HG03060 (cell line): ENCODE measurements around the gene ORAI2.
"Not testable (repeated sequence)": the region's sequence is repeated elsewhere in the genome, so short reads cannot be mapped to it uniquely, and the experiment has no call there.

Experiments used
- ATAC-seq: cut with Tn5 transposase; IDR thresholded peaks from one replicate; pipeline ENCODE4 v1.9.1; 2021; ENCODE audit warnings: low read depth, moderate number of reproducible peaks; ENCODE audit not compliant: unreplicated experiment

Gene ORAI2

DNA sequence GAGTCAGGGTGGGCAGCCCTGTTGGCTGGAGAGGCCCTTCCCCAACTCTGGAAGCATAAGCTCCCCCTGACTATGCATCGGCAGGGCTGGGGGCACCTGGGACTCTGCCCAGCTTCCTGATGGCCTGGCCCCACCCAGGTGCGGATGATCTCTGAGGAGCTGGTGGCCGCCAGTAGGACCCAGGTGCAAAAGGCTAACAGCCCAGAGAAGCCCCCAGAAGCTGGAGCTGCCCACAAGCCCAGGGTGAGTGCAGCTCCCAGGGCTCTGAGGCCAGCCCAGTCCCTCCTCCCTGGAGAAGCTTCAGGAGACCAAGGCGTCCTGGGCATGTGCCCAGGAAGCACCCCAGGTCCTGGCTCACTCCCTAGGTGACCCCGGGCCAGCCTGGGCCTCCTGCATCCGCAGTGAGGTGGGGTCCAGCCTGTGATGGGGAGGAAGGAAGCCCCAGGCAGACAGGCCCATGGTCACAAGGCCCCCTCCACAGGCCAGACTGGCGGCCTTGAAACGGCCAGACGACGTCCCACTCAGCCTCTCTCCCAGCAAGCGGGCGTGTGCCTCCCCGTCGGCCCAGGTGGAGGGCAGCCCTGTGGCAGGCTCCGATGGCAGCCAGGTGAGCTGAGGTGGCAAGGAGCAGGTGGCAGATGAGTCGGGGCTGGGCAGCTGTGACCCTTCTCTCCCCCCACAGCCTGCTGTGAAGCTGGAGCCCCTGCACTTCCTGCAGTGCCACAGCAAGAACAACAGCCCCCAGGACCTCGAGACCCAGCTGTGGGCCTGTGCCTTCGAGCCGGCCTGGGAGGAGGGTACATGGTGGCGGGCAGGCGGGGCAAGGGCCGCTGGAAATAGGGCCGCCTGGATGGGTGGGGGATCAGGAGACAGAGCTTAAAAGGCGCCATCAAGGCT is 34.5 kb downstream of the ORAI2 start:
- no peak for ATAC-seq

DNA sequence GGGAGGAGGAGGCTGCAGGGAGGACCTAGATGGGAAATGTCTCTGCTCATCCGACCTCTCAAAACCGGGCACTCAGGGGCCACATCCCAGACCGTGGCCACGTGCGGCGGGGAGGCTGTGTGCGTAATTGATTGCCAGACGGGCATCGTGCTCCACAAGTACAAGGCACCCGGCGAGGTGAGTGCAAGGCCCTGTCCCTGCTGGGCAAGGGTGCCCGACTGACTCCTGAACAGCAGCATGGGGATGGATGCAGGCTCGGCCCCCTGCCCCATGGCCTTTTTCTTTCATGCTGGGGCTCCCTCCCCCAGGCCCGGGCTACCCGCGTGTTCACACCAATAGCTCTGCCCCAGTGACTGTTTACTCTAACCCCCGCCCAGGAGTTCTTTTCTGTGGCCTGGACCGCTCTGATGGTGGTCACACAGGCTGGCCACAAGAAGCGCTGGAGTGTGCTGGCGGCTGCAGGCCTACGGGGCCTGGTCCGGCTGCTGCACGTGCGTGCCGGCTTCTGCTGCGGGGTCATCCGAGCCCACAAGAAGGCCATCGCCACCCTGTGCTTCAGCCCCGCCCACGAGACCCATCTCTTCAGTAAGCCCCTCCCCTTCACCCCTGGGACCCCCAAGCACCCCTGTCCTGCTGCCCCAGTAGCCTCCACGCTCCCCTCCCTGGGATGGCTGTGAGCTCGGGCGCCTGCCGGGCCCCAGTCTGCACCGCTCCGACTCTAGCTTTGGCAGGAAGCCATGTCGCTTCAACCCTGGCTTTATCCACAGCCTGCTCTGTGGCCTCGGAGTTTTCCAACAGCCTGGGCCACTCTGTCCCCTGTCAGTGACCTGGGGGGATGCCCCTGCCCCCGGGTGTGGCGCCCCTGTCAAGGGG is 35.3 kb downstream of the ORAI2 start:
- no peak for ATAC-seq

DNA sequence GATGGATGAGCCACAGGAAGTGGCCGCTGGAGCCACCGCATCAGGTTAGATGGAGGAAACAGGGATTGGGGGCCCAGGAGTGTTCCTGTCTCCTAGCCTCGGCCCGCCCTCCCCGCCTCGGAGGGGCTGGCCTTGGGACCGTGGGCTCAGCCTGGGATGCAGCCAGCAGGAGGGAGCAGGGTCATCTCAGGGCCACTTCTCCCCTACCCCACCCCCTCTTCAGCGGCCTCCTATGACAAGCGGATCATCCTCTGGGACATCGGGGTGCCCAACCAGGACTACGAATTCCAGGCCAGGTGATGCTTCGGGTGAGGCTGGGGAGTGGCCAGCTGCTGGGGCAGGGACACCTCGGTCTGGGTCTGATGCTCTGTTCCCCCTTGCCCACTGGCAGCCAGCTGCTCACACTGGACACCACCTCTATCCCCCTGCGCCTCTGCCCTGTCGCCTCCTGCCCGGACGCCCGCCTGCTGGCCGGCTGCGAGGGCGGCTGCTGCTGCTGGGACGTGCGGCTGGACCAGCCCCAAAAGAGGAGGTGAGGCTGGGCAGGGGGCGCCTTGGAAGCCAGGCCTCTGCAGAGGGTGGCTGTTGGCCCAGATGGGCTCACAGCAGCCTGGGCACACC is 36.1 kb downstream of the ORAI2 start:
- no peak for ATAC-seq

DNA sequence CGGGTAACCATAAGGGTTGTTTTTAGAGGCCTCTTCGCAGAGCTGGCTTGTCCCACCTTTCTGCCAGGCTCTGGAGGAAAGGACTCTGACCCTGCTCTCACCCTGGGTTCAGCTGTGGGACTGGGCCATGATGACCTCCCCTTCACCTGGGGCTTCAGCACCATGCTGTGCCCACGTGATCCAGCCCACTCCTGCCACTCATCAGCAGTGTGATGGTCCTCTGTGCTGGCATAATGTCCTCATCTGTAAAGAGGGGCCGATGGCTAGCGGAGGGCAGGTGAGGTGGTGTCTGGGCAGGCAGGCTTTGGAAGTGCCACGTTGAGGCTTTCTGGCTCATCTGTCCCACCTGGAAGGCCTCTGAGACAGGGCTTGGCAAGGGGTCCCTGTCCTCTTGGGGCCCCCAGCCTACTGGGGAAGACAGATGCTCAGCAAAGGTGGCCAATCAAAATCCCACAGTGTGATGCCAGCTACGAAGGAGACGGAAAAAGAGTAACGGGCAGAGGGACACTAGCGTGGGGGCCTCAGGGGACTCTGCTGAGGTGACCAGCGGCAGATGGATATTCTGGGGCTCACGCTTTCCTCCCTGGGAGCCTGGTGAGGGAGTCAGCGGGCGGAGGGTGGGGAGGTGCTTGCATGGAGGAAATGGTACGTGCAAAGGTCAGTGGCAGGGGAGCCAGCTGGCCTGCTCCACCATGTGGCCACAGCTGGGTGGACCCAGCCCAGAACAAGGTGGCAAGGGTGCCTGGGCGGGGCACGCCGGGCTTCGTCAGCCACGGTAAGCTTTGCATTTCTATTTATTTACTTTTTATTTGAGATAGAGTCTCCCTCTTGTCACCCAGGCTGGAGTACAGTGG is 36.8 kb downstream of the ORAI2 start:
- ATAC-seq, result no peak

DNA sequence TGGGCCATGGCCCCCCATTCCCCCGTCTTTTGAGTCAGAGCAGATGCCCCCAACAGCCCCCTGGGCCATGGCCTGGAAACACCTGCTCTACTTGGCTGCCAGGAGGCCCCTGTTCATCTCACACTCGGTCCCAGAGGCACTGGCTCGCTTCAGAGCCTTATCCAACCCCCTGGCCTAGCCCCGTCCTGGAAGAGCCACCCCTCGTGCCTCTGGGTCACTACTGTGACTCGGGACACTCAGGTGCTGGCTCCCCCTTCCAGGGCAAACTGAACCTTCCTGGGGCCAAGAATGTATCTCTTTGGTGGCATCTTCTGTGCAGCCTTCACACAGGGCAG is 38.4 kb downstream of the ORAI2 start:
- ATAC-seq, result no peak

DNA sequence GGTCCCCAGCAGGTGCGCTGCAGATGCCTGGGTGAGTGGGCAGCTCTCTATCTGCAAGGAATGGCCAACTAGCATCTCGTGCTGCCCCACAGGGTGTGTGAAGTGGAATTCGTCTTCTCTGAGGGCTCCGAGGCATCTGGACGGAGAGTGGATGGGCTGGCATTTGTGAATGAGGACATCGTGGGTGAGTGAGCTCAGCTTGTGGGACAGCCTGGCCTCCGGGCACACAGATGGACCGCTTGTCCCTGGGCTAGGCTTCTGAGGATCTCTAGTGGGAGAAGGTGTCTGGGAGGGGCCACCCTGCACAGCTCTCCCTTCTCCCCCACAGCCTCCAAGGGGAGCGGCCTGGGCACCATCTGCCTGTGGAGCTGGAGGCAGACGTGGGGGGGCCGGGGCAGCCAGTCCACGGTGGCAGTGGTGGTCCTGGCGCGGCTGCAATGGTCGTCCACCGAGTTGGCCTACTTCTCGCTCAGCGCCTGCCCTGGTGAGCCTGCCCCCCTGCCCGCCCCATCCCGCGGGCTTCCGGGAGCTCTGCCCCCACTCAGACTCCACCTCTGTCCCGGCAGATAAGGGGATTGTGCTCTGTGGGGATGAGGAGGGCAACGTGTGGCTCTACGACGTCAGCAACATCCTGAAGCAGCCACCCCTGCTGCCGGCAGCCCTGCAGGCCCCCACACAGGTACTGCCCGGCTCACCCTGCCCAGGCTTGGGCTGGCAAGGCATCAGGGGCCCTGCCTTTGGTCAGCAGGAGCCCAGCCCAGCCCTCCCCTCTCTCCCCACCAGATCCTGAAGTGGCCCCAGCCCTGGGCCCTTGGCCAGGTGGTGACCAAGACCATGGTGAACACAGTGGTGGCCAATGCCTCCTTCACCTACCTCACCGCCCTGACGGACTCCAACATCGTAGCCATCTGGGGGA is 39.0 kb downstream of the ORAI2 start:
- no peak for ATAC-seq

DNA sequence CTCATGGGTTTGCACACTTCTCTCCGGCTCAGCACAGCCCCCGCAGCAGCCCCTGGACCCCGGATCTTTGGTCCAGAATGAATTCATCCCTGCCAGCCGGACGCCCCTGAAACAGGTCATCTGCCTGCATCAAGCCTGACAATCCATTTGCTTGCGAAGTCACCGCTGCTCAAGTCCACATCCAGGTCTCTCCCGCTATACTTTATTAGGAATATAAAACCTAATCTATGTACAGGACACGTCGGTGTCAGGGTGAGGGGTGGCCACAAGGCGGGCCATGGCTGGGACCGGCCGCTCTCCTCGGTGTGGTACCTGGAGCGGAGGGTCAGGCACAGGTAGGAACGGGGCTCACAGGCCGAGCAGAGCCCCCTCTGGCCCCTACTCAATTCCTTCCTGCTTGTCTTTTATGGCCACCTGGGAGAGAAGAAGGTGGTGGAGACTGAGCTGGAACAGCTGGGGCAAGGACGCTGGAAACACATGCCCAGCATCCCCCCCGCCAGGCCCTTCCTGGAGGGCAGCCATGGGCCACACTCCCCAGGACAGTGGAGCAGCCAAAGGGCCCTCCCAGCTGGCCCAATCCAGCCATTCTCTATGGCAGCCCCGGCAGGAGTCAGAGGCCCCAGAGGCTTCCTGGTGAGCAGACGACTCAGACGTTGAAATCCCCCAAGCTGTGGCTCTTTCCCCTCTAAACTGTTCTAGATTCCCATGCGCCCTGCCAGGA is 40.1 kb downstream of the ORAI2 start:
- no peak for ATAC-seq

DNA sequence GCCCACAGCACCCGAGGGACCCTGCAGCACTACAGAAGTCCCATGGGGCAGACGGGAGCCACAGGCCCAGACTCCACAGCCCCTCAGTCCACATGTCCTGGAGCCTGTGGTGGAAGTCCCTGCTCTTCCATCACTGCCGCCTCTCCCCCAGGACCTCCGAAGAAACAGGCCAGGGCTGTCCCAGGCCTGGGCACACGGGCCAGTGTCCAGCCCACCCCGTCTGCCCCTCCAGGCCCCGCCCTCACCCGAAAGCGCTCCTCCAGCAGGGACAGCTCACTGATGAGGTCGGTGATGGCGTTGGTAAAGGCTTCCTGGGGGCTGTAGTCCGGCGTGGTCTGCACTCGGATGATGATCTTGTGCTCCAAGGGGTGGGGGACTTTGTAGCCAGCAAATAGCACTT is 40.7 kb downstream of the ORAI2 start:
- not testable (repeated sequence) for ATAC-seq

DNA sequence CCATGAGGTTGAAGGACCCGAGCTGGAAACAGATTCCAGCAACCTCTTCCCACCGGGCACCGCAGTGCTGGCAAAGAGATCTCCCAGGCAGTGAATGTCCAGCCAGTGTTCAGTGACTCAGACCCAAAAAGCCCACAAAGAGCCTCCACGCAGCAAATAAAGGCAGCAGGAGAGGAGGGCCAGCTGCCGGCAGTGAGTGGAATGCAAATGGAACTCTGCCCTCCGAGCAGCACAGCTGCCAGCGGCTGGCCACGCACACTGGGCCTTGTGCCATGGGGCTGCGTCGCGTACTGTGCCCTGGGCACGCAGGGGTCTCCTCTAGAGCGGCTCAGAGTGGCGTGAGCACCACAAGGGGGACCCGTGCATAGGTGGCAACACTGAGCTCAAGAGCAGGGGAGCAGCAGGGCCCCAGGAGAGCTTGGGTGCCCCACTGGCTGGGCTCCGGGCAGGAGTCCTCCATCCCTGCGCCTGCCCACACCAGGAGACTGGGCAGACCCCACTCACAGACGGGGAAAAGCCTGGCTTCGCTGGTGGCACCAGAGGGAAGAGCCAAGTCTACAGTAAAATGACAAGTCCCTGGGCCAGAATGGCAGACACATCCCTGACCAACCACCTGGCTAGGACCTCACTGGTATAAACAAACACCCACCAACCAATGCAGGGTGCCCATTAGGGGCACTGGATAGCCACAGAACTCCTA is 41.5 kb downstream of the ORAI2 start:
- ATAC-seq, result not testable (repeated sequence)

DNA sequence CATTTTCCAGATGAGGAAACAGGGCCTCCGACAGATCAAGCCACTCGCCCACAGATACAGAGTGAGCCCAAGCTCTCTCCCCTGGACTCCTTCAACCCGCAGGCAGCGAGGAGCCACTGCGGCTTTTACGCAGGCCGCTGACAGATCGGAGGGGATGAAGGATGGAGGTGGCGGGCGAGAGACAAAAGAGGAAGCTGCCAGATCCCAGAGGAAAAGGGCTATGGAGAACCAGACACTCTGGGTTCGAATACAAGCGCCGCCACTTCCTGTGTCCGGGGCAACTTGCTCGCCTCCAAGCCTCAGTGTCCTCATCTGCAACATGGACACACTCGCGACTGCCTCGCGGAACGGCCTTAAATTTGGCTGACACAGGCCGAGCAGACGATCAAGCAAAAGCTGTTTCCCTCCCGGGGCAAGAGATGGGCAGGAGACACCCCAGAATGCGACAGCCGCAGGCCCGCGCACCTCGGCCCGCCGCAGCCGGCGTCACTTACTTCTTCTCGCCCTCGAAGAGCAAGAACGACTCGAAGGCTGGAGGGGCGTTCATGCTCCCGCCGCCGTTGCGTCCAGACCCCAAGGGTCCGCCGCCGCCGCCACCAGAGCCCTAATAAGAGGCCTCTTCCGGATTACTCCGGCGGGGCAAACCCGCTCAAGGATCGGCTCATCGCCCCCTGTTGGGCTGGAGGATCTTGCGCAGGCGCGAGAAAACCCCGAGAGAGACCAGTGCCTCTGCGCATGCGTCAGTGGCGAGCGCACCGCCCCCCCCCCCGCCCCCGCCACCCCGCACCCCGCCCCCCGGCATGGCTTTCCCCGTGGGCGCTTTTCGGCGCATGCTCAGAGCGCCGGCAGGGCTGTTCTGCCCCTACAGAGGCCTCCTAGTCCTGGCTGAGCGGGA is 45.2 kb downstream of the ORAI2 start, which contains the start of gene POLR2J:
TSS of gene POLR2J (minus strand) at position 609 of the 895 bp plus-strand sequence. CDS start at position 547, 62 bp downstream.
- ATAC-seq, result peak; percentile 64

DNA sequence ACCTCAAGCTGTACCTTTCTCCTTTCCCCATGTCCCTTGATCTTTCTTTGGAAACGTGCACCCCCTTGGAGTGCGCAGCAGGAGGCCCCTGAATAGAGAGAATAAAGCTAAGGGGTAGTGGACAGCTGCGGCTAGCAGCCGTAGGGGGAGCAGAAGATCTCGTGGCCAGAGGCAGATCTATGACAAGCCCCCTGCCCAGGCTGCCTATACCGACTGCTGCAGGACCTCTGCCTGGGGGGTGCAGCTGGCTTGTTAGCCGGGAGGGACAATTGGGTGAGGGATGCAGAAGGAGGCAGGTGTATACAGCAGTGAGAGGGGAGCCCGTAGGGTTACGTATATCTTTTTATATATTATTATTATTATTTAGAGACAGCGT is 45.8 kb downstream of the ORAI2 start:
- peak; percentile 31 for ATAC-seq

DNA sequence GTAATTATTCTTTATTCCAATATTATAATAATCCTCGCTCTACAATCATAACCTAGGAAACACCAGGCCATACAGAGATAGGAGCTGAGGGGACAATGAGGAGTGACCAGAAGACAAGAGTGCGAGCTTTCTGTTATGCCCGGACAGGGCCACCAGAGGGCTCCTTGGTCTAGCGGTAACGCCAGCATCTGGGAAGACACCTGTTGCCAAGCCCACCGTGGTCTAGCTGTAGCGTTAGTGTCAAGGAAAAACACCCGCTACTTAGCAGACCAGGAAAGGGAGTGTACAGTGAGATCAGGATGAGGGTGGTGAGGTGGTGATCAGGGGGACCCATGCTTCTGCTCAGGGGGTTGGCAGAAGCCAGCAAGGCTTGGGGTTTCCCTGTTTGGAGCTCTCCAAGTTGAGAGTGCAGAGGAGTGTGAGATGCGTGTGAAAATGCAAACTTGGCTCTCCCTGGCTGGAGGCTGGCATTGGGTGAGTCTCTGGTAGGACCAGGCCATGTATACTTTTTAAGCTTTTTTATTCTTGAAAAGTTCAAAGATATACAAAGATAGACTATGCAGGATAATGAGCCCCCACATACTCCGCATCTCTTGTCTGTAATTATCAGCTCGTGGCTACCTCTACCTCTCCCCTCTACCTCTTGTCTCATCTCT is 46.7 kb downstream of the ORAI2 start:
- ATAC-seq, result not testable (repeated sequence)

DNA sequence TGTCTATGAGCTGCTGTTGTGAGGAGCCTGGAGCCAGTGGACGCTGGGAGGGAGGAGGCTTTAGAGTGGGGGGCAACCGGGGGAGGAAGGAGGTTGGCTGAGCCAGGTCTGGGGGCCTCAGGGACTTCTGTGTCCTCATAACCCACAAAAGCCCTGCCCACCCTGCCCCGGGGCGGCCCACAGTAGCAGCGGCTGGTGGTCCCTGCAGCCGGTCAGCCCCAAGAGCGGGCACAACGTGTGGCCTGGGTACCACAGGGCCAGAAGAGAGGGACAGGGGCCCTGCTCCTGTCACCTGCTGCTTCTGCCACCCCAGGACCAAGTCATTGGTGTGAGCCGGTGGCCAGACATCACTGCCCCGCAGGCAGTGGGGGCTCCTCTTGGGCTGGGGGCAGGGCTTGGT is 48.6 kb downstream of the ORAI2 start:
- not testable (repeated sequence) for ATAC-seq

DNA sequence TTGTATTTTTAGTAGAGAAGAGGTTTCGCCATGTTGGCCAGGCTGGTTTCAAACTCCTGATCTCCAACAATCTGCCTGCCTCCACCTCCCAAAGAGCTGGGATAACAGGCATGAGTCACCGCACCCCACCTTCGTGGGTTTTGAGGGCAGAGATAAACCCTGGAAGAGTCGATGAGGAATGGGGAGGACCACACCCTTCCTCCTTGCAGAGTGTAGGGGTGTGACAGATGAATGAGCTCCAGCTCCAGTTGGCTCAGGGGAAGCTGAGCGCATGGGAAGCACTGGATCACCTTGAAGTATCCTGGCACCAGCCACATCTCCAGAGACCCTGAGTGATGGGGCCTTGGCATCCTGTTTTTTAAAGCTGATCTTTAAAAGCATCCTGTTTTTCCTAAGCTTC is 50.9 kb downstream of the ORAI2 start:
- ATAC-seq, result not testable (repeated sequence)

DNA sequence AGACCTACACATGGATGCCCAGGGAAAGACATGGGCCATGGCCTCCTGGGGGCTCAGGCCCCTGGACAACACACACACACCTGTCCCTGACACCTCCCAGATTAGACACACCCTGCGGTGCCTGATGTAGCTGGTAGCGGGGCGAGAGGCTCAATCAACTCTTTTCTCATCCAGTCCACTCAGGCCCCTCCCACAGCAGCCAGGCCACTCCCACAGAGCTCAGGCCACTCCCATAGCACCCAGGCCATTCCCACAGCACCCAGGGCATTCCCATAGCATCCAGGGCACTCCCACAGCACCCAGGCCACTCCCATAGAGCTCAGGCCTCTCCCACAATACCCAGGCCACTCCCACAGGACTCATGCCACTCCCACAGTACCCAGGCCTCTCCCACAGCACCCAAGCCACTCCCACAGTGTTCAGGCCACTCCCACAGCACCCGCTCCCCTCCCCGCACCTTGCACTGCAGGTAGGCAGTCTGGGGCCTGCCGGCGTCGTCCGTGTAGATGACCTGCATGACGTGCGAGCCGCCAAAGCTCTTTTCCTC is 57.2 kb downstream of the ORAI2 start:
- ATAC-seq, result peak; percentile 34
